Smooth muscle cell (in vitro differentiated cells): Measurements from ENCODE around the gene VN1R2. TPM values are rescaled to one million over a fixed set of nuclear protein-coding genes. Genes with fewer than 3 reads are reported as not detected.
"Not testable (repeated sequence)": the region's sequence is repeated elsewhere in the genome, so short reads cannot be mapped to it uniquely, and the experiment has no call there.

Experiments used
- DNase-seq: peaks from one replicate; lab custom pipeline; 2025; ENCODE audit not compliant: unreplicated experiment; lab: John Stamatoyannopoulos, UW
- H2AFZ ChIP-seq: fragments of 200-600 bp; sonication (generic); 2 replicates; pipeline ENCODE4 v1.6.0; 2016; ENCODE audit warnings: antibody characterized with exemption, low read depth, mild to moderate bottlenecking
- H3F3A ChIP-seq: fragments of 200-600 bp; sonication (generic); 2 replicates; pipeline ENCODE4 v1.6.0; 2017; ENCODE audit warnings: antibody characterized with exemption, low read depth
- H3K27ac ChIP-seq: fragments of 200-600 bp; sonication (generic); 2 replicates; pipeline ENCODE4 v1.5.1; 2016; ENCODE audit warnings: low read depth, mild to moderate bottlenecking
- H3K27me3 ChIP-seq: fragments of 200-600 bp; sonication (generic); 2 replicates; pipeline ENCODE4 v1.6.1; 2016; ENCODE audit warnings: low read depth, mild to moderate bottlenecking
- H3K36me3 ChIP-seq: fragments of 200-600 bp; sonication (generic); 2 replicates; pipeline ENCODE4 v1.5.1; 2016; ENCODE audit warnings: low read depth
- H3K4me1 ChIP-seq: fragments of 200-600 bp; sonication (generic); 2 replicates; pipeline ENCODE4 v1.5.1; 2016; ENCODE audit warnings: low read depth
- H3K4me2 ChIP-seq: fragments of 200-600 bp; sonication (generic); 2 replicates; pipeline ENCODE4 v1.6.0; 2016; ENCODE audit warnings: mild to moderate bottlenecking
- H3K4me3 ChIP-seq: fragments of 200-600 bp; sonication (generic); 2 replicates; pipeline ENCODE4 v1.5.1; 2016; ENCODE audit warnings: mild to moderate bottlenecking
- H3K79me2 ChIP-seq: fragments of 200-600 bp; sonication (generic); 2 replicates; pipeline ENCODE4 v1.6.0; 2016; ENCODE audit warnings: low read depth, mild to moderate bottlenecking
- H3K9ac ChIP-seq: fragments of 200-600 bp; sonication (generic); 2 replicates; pipeline ENCODE4 v1.6.0; 2016; ENCODE audit warnings: low read depth
- H3K9me3 ChIP-seq: fragments of 200-600 bp; sonication (generic); replicated peaks from 2 replicates; pipeline ENCODE4 v1.5.1; 2016; ENCODE audit warnings: low read depth
- H4K20me1 ChIP-seq: fragments of 200-600 bp; sonication (generic); 2 replicates; pipeline ENCODE4 v1.6.0; 2016; ENCODE audit warnings: low read depth
- CTCF ChIP-seq: fragments of 200-600 bp; sonication (generic); IDR thresholded peaks from 2 replicates; pipeline ENCODE4 v1.5.1; 2017; ENCODE audit warnings: borderline replicate concordance, mild to moderate bottlenecking, antibody characterized with exemption; ENCODE audit not compliant: insufficient read depth, poor library complexity, severe bottlenecking
- WGBS: methylation state at CpG from one replicate; pipeline ENCODE4 v1.1.7; 2016; ENCODE audit warnings: low lambda C conversion rate; 5-methylcytosine and 5-hydroxymethylcytosine counted together
- polyA plus RNA-seq: library from polyadenylated mRNA; unstranded; fragments of >200 nt; fragmentation: Nextera tagmentation; extraction: Ambion mirVana; gene quantifications from 2 replicates; pipeline ENCODE4 v1.2.1, GENCODE V29; 2016
- total RNA-seq: library from RNA; depleted of rRNA; stranded (reverse); fragments of >200 nt; gene quantifications from 2 replicates; pipeline ENCODE4 v1.2.3, GENCODE V29; 2014

Gene VN1R2
- total RNA-seq, result not detected in 2 replicates
- polyA plus RNA-seq, result not detected in 2 replicates

- H3K4me3 ChIP-seq, H2AFZ ChIP-seq, H4K20me1 ChIP-seq, H3K9me3 ChIP-seq, H3K36me3 ChIP-seq, H3K27ac ChIP-seq, H3K4me1 ChIP-seq, H3K79me2 ChIP-seq, DNase-seq, H3K27me3 ChIP-seq, H3K4me2 ChIP-seq, H3K9ac ChIP-seq, H3F3A ChIP-seq: not testable (repeated sequence)
- WGBS, result 82% methylated on average over 14 of the region's 14 CpGs
Observed at GRCh38 chr19:53257715-53258342, at the start of gene VN1R2. TSS of gene VN1R2 (plus strand) at chr19:53258292. CDS start at chr19:53258376, 84 bp downstream.

DNA sequence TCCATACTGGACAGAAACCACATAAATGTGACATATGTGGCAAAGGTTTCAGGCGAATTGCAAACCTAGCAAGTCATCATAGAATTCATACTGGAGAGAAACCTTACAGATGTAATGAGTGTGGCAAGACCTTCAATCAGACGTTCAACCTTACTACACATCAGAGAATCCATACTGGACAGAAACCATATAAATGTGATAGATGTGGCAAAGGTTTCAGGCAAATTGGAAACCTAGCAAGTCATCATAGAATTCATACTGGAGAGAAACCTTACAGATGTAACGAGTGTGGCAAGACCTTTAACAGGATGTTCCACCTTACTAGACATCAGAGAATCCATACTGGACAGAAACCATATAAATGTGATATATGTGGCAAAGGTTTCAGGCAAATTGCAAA, 46.5 kb upstream of the VN1R2 start:
- not testable (repeated sequence) for H4K20me1 ChIP-seq, H3K27ac ChIP-seq, H3K4me3 ChIP-seq, H3K4me2 ChIP-seq, H2AFZ ChIP-seq, H3K4me1 ChIP-seq, H3K27me3 ChIP-seq, DNase-seq, H3F3A ChIP-seq, H3K9ac ChIP-seq, H3K79me2 ChIP-seq
- Histone ChIP-seq H3K36me3 (peaks cover 28% of the 10 kb centered on the region), H3K9me3 (peaks cover 61% of the 10 kb centered on the region)
- 89% methylated on average over 3 of the region's 3 CpGs for WGBS

DNA sequence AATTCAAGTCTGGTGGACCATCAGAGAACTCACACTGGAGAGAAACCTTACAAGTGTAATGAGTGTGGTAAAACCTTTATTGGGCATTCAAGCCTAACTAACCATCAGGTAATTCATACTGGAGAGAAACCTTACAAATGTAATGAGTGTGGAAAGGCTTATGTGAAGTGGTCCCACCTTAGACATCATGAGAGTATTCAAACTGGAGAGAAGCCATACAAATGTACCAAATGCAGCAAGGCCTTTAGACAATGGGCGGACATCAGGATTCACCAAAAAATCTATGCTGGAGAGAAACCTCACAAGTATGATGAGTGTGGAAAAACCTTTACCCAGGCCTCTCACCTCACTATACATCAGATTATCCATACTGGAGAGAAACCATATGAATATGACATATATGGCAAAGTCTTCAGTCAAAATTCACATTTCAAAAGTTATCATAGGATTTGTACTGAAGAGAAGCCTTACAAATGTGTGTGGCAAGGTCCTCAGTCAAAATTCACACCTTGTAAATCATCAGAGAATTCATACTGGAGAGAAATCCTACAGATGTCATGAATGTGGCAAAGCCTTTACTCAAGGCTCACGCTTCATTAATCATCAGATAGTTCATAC, 45.3 kb upstream of the VN1R2 start:
- Histone ChIP-seq H4K20me1 (no peaks in the 10 kb centered on the region), H3K4me1 (no peaks in the 10 kb centered on the region), H3K4me2 (no peak overlapping the region), H3K27me3 (no peaks in the 10 kb centered on the region), H3K36me3 (peaks cover 25% of the 10 kb centered on the region), H3K27ac (no peak overlapping the region), H2AFZ (no peak overlapping the region), H3F3A (no peaks in the 10 kb centered on the region), H3K9me3 (peaks cover 62% of the 10 kb centered on the region), H3K9ac (no peak overlapping the region), H3K79me2 (no peaks in the 10 kb centered on the region), H3K4me3 (no peak overlapping the region)
- DNase-seq, result no peak
- 98% methylated on average over 2 of the region's 2 CpGs for WGBS
- no peak for TF ChIP-seq CTCF

DNA sequence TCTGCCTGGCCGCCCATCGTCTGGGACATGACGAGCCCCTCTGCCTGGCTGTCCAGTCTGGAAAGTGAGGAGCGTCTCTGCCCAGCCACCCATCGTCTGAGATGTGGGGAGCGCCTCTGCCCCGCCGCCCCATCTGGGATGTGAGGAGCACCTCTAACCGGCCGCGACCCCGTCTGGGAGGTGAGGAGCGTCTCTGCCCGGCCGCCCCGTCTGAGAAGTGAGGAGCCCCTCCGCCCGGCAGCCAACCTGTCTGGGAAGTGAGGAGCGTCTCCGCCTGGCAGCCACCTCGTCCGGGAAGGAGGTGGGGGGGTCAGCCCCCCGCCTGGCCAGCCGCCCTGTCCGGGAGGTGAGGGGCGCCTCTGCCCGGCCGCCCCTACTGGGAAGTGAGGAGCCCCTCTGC, 35.4 kb upstream of the VN1R2 start:
- H3F3A ChIP-seq, H3K27ac ChIP-seq, H3K27me3 ChIP-seq, H3K36me3 ChIP-seq, H4K20me1 ChIP-seq, H3K4me2 ChIP-seq, H3K4me3 ChIP-seq, DNase-seq, H3K9ac ChIP-seq, H3K4me1 ChIP-seq, H3K79me2 ChIP-seq, H2AFZ ChIP-seq: not testable (repeated sequence)
- peaks cover 23% of the 10 kb centered on the region for H3K9me3 ChIP-seq
- 98% methylated on average over 23 of the region's 28 CpGs for WGBS

GRCh38 chr19:53224606-53225005, 33.5 kb upstream of the VN1R2 start:
- no peak overlapping the region for H3K4me2 ChIP-seq
- H3F3A ChIP-seq, result no peaks in the 10 kb centered on the region
- 96% methylated on average over 17 of the region's 20 CpGs for WGBS
- TF ChIP-seq CTCF, result no peak
- H3K27ac ChIP-seq, result no peak overlapping the region
- H3K4me1 ChIP-seq, result no peaks in the 10 kb centered on the region
- no peak overlapping the region for H3K9ac ChIP-seq
- peaks cover 22% of the 10 kb centered on the region for H3K9me3 ChIP-seq
- DNase-seq, result no peak
- H3K79me2 ChIP-seq, result no peaks in the 10 kb centered on the region
- no peaks in the 10 kb centered on the region for H3K27me3 ChIP-seq
- no peak overlapping the region for H2AFZ ChIP-seq
- H4K20me1 ChIP-seq, result no peaks in the 10 kb centered on the region
- no peak overlapping the region for H3K4me3 ChIP-seq
- no peaks in the 10 kb centered on the region for H3K36me3 ChIP-seq
